Measurements from ENCODE around the gene ADAM33. TPM values are rescaled to one million over a fixed set of nuclear protein-coding genes. Genes with fewer than 3 reads are reported as not detected.

The ADAM33 gene
- total and polyA plus RNA-seq, 2 of the 8 experiments (the other 6 are each of a cell fraction or from before 2014, with no cell fraction given): 4.2 to 6.0 TPM

GRCh38 chr20:3628502-3629314 lies 53.1 kb downstream of the ADAM33 start:
- Histone ChIP-seq H2BK12ac (ENCODE audit: low read depth, low read length) (no peak overlapping the region), H3K27me3 (replicated peaks in 1 of 4; ENCODE audit: control insufficient read depth in 3 of 4, extremely low read depth in 1 of 4, insufficient read depth in 3 of 4, low read length in 3 of 4) (no peaks in the 10 kb centered on the region), H3K18ac (ENCODE audit: extremely low read depth, low read length) (no peak overlapping the region), H3K14ac (ENCODE audit: insufficient read length) (no peak overlapping the region), H3K9ac (replicated peaks in 1 of 4; ENCODE audit: extremely low read depth in 1 of 4, low read depth in 3 of 4, low read length in 3 of 4) (no peak overlapping the region), H3K4ac (replicated peaks; ENCODE audit: insufficient read length, low read depth, low read length) (no peak overlapping the region), H3K9me3 (ENCODE audit: insufficient read depth in 2 of 2, low read depth in 1 of 2, low read length in 1 of 2) (no peaks in the 10 kb centered on the region), H3K4me2 (ENCODE audit: insufficient read depth in 1 of 2, low read depth in 2 of 2, low read length in 2 of 2) (no peak overlapping the region), H4K91ac (replicated peaks; ENCODE audit: insufficient read length, low read length) (no peak overlapping the region), H2AFZ (ENCODE audit: low read length) (no peak overlapping the region), H2BK15ac (ENCODE audit: low read length) (no peak overlapping the region), H3K79me1 (ENCODE audit: low read depth, low read length) (no peaks in the 10 kb centered on the region), H2BK120ac (replicated peaks; ENCODE audit: low read depth, low read length) (no peak overlapping the region), H4K8ac (ENCODE audit: extremely low read depth, insufficient read depth, low read length) (no peak overlapping the region), H3K4me3 (ENCODE audit: extremely low read depth in 1 of 4, insufficient read depth in 2 of 4, low read depth in 3 of 4, low read length in 4 of 4) (no peak overlapping the region), H3K4me1 (replicated peaks in 1 of 4; ENCODE audit: control insufficient read depth in 3 of 4, insufficient read depth in 4 of 4, low read length in 3 of 4) (peaks cover 0 to 6% (median 0%) of the 10 kb centered on the region in 4 experiments; a peak in 2 of 7 replicates), H2AK5ac (ENCODE audit: low read depth, low read length) (no peak overlapping the region), H3K23me2 (ENCODE audit: low read depth, low read length) (no peaks in the 10 kb centered on the region), H3K36me3 (ENCODE audit: control insufficient read depth in 2 of 4, insufficient read depth in 4 of 4, low read length in 3 of 4) (no peaks in the 10 kb centered on the region), H4K5ac (ENCODE audit: insufficient read length, low read depth, low read length) (no peak overlapping the region), H3K56ac (replicated peaks; ENCODE audit: insufficient read length, low read depth, low read length) (no peak overlapping the region), H3K27ac (ENCODE audit: low read depth, low read length) (no peak overlapping the region), H2BK20ac (ENCODE audit: low read length) (no peak overlapping the region), H3K79me2 (ENCODE audit: control insufficient read depth in 1 of 2, insufficient read depth in 2 of 2, low read length in 2 of 2) (no peaks in the 10 kb centered on the region), H3K23ac (ENCODE audit: insufficient read length) (no peak overlapping the region), H4K20me1 (replicated peaks in 1 of 2; ENCODE audit: control insufficient read depth in 1 of 2, insufficient read depth in 2 of 2, low read length in 2 of 2) (no peaks in the 10 kb centered on the region), H2BK5ac (ENCODE audit: low read depth, low read length) (no peak overlapping the region)
- FAIRE-seq (no peak), DNase-seq (ENCODE audit: low read depth in 1 of 2, low spot score in 2 of 2) (no peak)
- ChIA-PET CTCF (ENCODE audit: partially characterized antibody) (interaction anchor here (1.2 to 1.8 kb wide), 4 partner anchors 8 to 65 kb away, joined by 3 to 10 read pairs (median 6); no protein-coding TSS in a partner anchor), POLR2A (ENCODE audit: partially characterized antibody) (no interaction called here)
- WGBS, 2 experiments (ENCODE audit: extremely low coverage in 1 of 2, insufficient coverage in 1 of 2, insufficient read length in 1 of 2, insufficient replicate concordance in 2 of 2, low coverage in 1 of 2, low lambda C conversion rate in 2 of 2, missing lambda C conversion rate in 1 of 2): 88% methylated on average over 16 of the region's 16 CpGs; no CpG with 5 or more reads in 1 of the 2 experiments
- no peak for TF ChIP-seq HDAC6 (IDR thresholded peaks at IDR 0.05; ENCODE audit: low read depth, low read length)
- no peak for TF ChIP-seq SIX5 (IDR thresholded peaks at IDR 0.05; ENCODE audit: low read depth, low read length)
- TF ChIP-seq TCF12 (IDR thresholded peaks at IDR 0.05; ENCODE audit: low read depth, low read length): no peak
- TF ChIP-seq ASH2L (IDR thresholded peaks at IDR 0.05; ENCODE audit: low read length): no peak
- no peak for TF ChIP-seq CTBP2 (IDR thresholded peaks at IDR 0.05; ENCODE audit: borderline replicate concordance, insufficient read depth, insufficient read length, low read length)
- TF ChIP-seq ZNF274 (IDR thresholded peaks at IDR 0.05; ENCODE audit: borderline replicate concordance, extremely low read depth, low read length): no peak
- TF ChIP-seq JUND (IDR thresholded peaks at IDR 0.05; ENCODE audit: low read length): no peak
- TF ChIP-seq SP1 (IDR thresholded peaks at IDR 0.05; ENCODE audit: low read depth, low read length): no peak
- no peak for TF ChIP-seq RNF2 (IDR thresholded peaks at IDR 0.05; ENCODE audit: borderline replicate concordance, low read depth, low read length, missing control alignments, poor library complexity, severe bottlenecking)
- TF ChIP-seq HDAC2 (IDR thresholded peaks at IDR 0.05; ENCODE audit: borderline replicate concordance in 1 of 2, low read depth in 2 of 2, low read length in 2 of 2): no peak
- no peak for TF ChIP-seq SUZ12 (IDR thresholded peaks at IDR 0.05; ENCODE audit: low read length)
- no peak for TF ChIP-seq SP4 (IDR thresholded peaks at IDR 0.05; ENCODE audit: low read length)

Data from H1 (cell line).